ENCODE data around the gene IARS2. TPM values are rescaled to one million over a fixed set of nuclear protein-coding genes. Genes with fewer than 3 reads are reported as not detected.

IARS2 gene
- total RNA-seq, 1 experiment from 2014 or later, result 106 TPM

GRCh38 chr1:220186752-220187151 is 92.8 kb downstream of the IARS2 start:
- ATAC-seq (no peak), DNase-seq (ENCODE audit: low read depth, low spot score) (no peak)
- CTCF ChIA-PET, result no interaction called here
- H2AFZ ChIP-seq (ENCODE audit: low read depth, low read length, poor library complexity, severe bottlenecking), result no peak overlapping the region
- TF ChIP-seq ZNF274 (IDR thresholded peaks at IDR 0.05; ENCODE audit: low read depth, low read length) (no peak), CBX3 (IDR thresholded peaks at IDR 0.05; ENCODE audit: low read depth) (no peak), ZFX (IDR thresholded peaks at IDR 0.05) (no peak), JUND (IDR thresholded peaks at IDR 0.05) (no peak), POLR2A (IDR thresholded peaks at IDR 0.05; ENCODE audit: borderline replicate concordance, extremely low read depth, insufficient read depth, insufficient read length) (no peak), TCF7L2 (IDR thresholded peaks at IDR 0.05; ENCODE audit: borderline replicate concordance, extremely low read depth, insufficient read depth, insufficient read length) (no peak), EGR1 (IDR thresholded peaks at IDR 0.05; ENCODE audit: low read depth) (no peak), SRF (IDR thresholded peaks at IDR 0.05; ENCODE audit: low read depth) (no peak), SP1 (IDR thresholded peaks at IDR 0.05; ENCODE audit: low read depth) (no peak), CTCF (IDR thresholded peaks at IDR 0.05 in 2 of 3, conservative IDR thresholded peaks at IDR 0.05 in 1 of 3; ENCODE audit: borderline replicate concordance in 1 of 3, insufficient read depth in 1 of 3, low read depth in 2 of 3, low read length in 2 of 3) (no peak)
- no peak overlapping the region for H3K4me3 ChIP-seq (replicated peaks in 1 of 2; ENCODE audit: low read depth in 1 of 2, low read length in 2 of 2)
- RAD21 ChIA-PET (ENCODE audit: low non-redundant PET in 1 of 2, low total read pairs in 2 of 2, uncharacterized antibody in 2 of 2, unreplicated experiment in 2 of 2), result no interaction called here
- no peak overlapping the region for H3K27ac ChIP-seq (ENCODE audit: low read depth, low read length)
- H3K4me2 ChIP-seq (ENCODE audit: low read length), result no peak overlapping the region
- H3K27me3 ChIP-seq (ENCODE audit: insufficient read depth, low read length), result no peaks in the 10 kb centered on the region
- peaks cover 11% of the 10 kb centered on the region in 2 experiments; a peak in 3 of 4 replicates for H3K36me3 ChIP-seq (ENCODE audit: control insufficient read depth in 1 of 2, insufficient read depth in 2 of 2, low read length in 2 of 2)
- no peaks in the 10 kb centered on the region for H3K9me2 ChIP-seq (ENCODE audit: insufficient read depth)
- H4K20me1 ChIP-seq (ENCODE audit: insufficient read depth), result peaks cover 6% of the 10 kb centered on the region; the same call in 1 of the 2 replicates
- no TSS peak for BruUV-seq (replicated peaks)
- H3K79me2 ChIP-seq (ENCODE audit: insufficient read depth, low read length), result no peaks in the 10 kb centered on the region
- no peaks in the 10 kb centered on the region for H3K4me1 ChIP-seq (ENCODE audit: control insufficient read depth in 1 of 2, insufficient read depth in 2 of 2, low read length in 2 of 2)
- POLR2A ChIA-PET, result no interaction called here
- no peaks in the 10 kb centered on the region for H3K9me3 ChIP-seq (ENCODE audit: control insufficient read depth in 1 of 2, insufficient read depth in 1 of 2, low read depth in 1 of 2, low read length in 2 of 2)
- intact Hi-C loops (cut with micrococcal nuclease), result loop anchor here (5.0 kb wide), 1 partner anchor 591 kb away; no protein-coding TSS in a partner anchor
- no peak overlapping the region for H3K9ac ChIP-seq (ENCODE audit: low read length)
